ENCODE data around the gene CCDC86. TPM values are rescaled to one million over a fixed set of nuclear protein-coding genes. Genes with fewer than 3 reads are reported as not detected.
A peak's percentile ranks its signal among the peaks of the same experiment; 100 is the strongest.

The CCDC86 gene
- total RNA-seq, 4 donors from 2014 or later: 19.2 to 43.8 (median 21.8) TPM

DNA sequence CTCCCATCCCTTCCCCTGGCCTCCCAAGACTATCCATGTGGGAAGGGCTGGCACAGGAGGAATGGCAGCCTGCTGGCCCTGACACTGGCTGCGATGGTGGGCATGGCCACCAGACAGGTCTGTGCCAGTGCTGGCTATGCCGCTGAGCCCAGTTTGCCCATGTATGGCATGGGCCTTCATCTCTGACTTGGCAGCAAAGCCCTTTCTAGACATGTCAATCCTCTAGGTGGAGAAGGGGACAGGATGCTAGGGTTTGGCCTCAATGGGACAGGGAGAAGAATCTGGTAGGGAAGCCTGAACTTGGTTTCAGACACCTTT, 34.2 kb downstream of the CCDC86 start:
- WGBS, 2 donors: 94 to 100% methylated on average over 2 of the region's 2 CpGs
- TF ChIP-seq POLR2A (IDR thresholded peaks at IDR 0.05): no peak
- TF ChIP-seq, protein P1, sequence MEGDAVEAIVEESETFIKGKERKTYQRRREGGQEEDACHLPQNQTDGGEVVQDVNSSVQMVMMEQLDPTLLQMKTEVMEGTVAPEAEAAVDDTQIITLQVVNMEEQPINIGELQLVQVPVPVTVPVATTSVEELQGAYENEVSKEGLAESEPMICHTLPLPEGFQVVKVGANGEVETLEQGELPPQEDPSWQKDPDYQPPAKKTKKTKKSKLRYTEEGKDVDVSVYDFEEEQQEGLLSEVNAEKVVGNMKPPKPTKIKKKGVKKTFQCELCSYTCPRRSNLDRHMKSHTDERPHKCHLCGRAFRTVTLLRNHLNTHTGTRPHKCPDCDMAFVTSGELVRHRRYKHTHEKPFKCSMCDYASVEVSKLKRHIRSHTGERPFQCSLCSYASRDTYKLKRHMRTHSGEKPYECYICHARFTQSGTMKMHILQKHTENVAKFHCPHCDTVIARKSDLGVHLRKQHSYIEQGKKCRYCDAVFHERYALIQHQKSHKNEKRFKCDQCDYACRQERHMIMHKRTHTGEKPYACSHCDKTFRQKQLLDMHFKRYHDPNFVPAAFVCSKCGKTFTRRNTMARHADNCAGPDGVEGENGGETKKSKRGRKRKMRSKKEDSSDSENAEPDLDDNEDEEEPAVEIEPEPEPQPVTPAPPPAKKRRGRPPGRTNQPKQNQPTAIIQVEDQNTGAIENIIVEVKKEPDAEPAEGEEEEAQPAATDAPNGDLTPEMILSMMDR (IDR thresholded peaks at IDR 0.05): no peak
- DNase-seq (ENCODE audit: low spot score in 2 of 2): no peak
- no peak overlapping the region for H3K4me3 ChIP-seq (ENCODE audit: low read depth, poor library complexity, severe bottlenecking)
- intact Hi-C loops (cut with DNase I; ENCODE audit: low total_unique reads): no loop called here

DNA sequence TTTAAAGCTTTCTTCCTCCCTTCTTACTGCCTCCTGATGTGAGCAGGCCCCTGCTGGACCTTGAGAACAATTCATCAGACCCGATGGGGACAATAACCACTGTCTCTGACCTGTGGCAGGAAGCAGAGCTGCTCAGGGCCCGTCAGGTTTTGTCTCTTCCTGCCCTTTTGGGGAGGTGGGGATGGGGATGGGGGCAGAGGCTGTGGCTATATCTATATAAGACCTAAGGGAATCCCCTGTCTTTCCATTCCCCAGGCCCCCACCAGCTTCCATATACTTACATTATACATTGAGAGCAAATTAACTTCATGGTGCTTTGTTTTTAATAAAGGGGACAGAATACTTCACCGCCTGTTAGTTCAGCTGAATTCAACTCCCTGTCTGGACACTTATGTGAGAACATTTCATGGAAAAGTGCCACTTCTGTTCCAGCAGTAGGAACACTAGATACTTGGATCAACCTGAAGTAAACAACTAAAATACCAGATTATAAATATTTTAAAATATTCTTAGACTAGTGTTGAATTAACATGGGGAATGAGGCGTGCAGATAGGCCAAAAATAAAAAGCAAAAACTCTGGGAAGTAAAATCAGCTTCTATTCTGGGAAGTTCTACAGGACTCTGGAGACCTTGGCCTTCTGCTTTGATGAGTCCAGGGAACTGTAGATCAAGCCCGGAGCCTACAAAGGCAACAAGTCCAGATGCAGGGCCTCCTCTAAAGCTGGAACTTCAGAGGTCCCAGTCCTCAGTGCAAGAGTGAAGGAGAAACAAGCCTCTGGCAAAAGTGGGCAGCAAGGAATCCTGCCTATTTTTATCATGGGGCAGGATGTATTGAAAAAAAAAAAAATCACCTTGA, 36.6 kb downstream of the CCDC86 start:
- intact Hi-C loops (cut with DNase I; ENCODE audit: low total_unique reads): no loop called here
- WGBS, 2 donors: 75 to 76% methylated on average over 5 of the region's 5 CpGs
- TF ChIP-seq POLR2A (IDR thresholded peaks at IDR 0.05): no peak
- TF ChIP-seq, protein P1 (IDR thresholded peaks at IDR 0.05): no peak
- H3K4me3 ChIP-seq (ENCODE audit: low read depth, poor library complexity, severe bottlenecking): no peak overlapping the region
- DNase-seq (ENCODE audit: low spot score in 2 of 2): peak in 1 of 2 donors; percentile 26

DNA sequence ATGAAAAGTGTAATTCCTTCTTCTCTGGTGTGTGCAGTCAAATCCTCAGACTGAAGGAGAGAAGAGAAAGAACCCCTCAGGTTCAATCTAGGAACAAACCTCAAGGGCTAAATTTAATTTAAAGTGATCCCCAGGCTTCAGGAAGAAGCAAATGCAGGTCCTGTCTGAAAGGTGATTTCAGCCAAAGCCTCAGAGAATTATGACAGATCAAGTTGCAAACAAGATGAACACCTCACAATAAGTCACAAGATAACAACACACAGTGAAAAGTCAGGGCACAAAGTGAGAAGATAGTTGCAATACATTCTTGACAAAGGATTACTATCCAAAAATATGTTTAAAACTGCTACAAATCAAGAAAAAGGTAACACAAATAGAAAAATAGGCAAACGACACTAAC, 37.2 kb downstream of the CCDC86 start:
- TF ChIP-seq, protein P1 (IDR thresholded peaks at IDR 0.05): no peak
- TF ChIP-seq POLR2A (IDR thresholded peaks at IDR 0.05): no peak
- WGBS, 2 donors: 77 to 93% methylated on average over 1 of the region's 1 CpG
- no peak overlapping the region for H3K4me3 ChIP-seq (ENCODE audit: low read depth, poor library complexity, severe bottlenecking)
- no peak for DNase-seq (ENCODE audit: low spot score in 2 of 2)
- intact Hi-C loops (cut with DNase I; ENCODE audit: low total_unique reads): no loop called here

DNA sequence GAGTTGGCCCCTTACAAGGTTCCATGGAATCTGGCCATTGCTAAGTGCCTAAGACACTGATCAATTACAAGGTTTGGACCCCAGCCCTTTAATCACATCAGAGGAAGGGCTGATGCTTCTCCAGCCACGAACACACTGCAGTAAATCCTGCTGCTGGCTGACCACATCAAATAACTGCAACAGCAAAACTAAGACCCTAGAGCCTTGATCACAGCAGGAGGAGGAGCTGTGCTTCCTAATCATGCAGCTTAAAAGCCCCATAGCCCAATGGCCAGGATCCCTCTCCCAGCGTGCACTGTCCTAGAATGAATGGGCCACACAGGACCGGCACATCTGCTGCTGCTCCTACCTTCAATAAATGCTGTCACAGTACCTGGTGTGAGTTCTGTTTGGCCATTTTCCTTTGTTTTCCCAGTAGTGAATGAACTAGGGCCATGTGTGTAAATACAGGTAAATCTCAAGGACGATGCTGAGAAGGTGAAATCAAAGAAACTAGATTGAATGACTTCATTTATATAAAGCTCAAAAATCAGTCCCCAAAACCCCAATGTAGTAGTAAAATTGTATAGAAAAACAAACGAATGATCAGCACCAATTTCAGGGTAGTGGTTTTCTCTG, 38.2 kb downstream of the CCDC86 start:
- DNase-seq (ENCODE audit: low spot score in 2 of 2): peak in 1 of 2 donors; percentile 25
- TF ChIP-seq, protein P1 (IDR thresholded peaks at IDR 0.05): no peak
- TF ChIP-seq POLR2A (IDR thresholded peaks at IDR 0.05): no peak
- 77 to 83% methylated on average over 5 of the region's 5 CpGs for WGBS, 2 donors
- intact Hi-C loops (cut with DNase I; ENCODE audit: low total_unique reads): loop anchor here (5.0 kb wide), 1 partner anchor 38 kb away; the partner anchor contains the start of gene CCDC86
- H3K4me3 ChIP-seq (ENCODE audit: low read depth, poor library complexity, severe bottlenecking): no peak overlapping the region

DNA sequence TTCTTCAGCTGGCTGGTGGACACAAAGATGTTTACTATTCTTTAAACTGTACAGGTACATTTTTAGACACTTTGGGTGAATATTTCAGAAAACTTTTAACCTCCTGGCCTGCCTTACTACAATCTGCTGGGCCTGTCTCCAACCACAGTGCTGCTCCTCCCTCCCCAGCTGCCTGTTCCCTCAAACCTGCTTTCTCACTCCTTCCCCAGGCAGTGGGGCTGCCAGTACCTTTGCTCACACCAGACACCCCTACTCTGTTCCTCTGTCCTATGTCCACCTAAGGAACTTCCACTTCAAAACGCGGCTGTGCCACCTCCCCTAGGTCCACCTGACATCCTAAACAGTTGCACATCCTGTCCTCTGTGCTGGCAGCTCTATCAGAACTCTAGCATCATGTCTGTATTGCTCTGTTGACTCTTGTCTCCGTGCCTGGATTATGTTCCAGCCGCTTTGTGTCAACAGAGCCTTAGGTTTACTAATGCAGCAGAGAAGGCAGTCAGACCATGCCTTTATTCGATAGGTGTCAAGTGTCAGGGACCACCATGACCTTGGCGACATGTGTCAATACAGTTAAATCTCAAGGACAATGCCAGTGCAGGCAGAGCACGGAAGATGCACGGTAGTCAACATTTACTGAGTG, 38.9 kb downstream of the CCDC86 start:
- TF ChIP-seq, protein P1 (IDR thresholded peaks at IDR 0.05): peak in 1 of 3 donors; percentile 64
- TF ChIP-seq POLR2A (IDR thresholded peaks at IDR 0.05): no peak
- WGBS, 2 donors: 85 to 93% methylated on average over 8 of the region's 8 CpGs
- DNase-seq (ENCODE audit: low spot score in 2 of 2): peak in 1 of 2 donors; percentile 36
- intact Hi-C loops (cut with DNase I; ENCODE audit: low total_unique reads): loop anchor here (5.0 kb wide), 1 partner anchor 38 kb away; the partner anchor contains the start of gene CCDC86
- no peak overlapping the region for H3K4me3 ChIP-seq (ENCODE audit: low read depth, poor library complexity, severe bottlenecking)
